Mesendoderm (in vitro differentiated cells): ENCODE measurements around the gene ABCA2.

ENCODE experiments used
- DNase-seq: peaks from one replicate; pipeline ENCODE4 v3.0.0; 2013
- H2AK5ac ChIP-seq: 2 replicates; pipeline ENCODE4 v1.6.1; 2013; ENCODE audit warnings: low read length, inconsistent platforms
- H2BK120ac ChIP-seq: 2 replicates; pipeline ENCODE4 v1.6.1; 2013; ENCODE audit warnings: low read depth, mild to moderate bottlenecking, low read length, moderate library complexity, mixed read lengths
- H2BK15ac ChIP-seq: replicated peaks from 2 replicates; pipeline ENCODE4 v1.6.1; 2013; ENCODE audit warnings: low read depth, mild to moderate bottlenecking, moderate library complexity
- H2BK5ac ChIP-seq: 2 replicates; pipeline ENCODE4 v1.6.1; 2013; ENCODE audit warnings: low read length, inconsistent platforms
- H3K18ac ChIP-seq: 2 replicates; pipeline ENCODE4 v1.6.1; 2013; ENCODE audit warnings: mild to moderate bottlenecking, low read length, mixed read lengths
- H3K23ac ChIP-seq: one replicate; pipeline ENCODE4 v1.6.1; 2013; ENCODE audit warnings: low read length
- H3K27ac ChIP-seq: 2 replicates; pipeline ENCODE4 v1.5.1; 2013; ENCODE audit warnings: low read depth, mild to moderate bottlenecking, inconsistent platforms, low read length, moderate library complexity
- H3K27me3 ChIP-seq: 2 replicates; pipeline ENCODE4 v1.6.1; 2013; ENCODE audit warnings: low read length, control low read depth, mild to moderate bottlenecking, inconsistent platforms; ENCODE audit not compliant: insufficient read depth, poor library complexity
- H3K36me3 ChIP-seq: 2 replicates; pipeline ENCODE4 v1.6.1; 2013; ENCODE audit warnings: low read length, inconsistent platforms; ENCODE audit not compliant: control insufficient read depth, insufficient read depth
- H3K4ac ChIP-seq: one replicate; pipeline ENCODE4 v1.6.1; 2013; ENCODE audit warnings: low read depth, mild to moderate bottlenecking, low read length, moderate library complexity
- H3K4me1 ChIP-seq: 2 replicates; pipeline ENCODE4 v1.6.1; 2013; ENCODE audit warnings: low read depth, low read length, inconsistent platforms; ENCODE audit not compliant: control insufficient read depth
- H3K4me2 ChIP-seq: 2 replicates; pipeline ENCODE4 v1.6.1; 2013; ENCODE audit warnings: low read length
- H3K4me3 ChIP-seq: 2 replicates; pipeline ENCODE4 v1.5.1; 2013; ENCODE audit warnings: mild to moderate bottlenecking, low read length
- H3K56ac ChIP-seq: one replicate; pipeline ENCODE4 v1.6.1; 2013; ENCODE audit warnings: low read length
- H3K79me1 ChIP-seq: 2 replicates; pipeline ENCODE4 v1.6.1; 2013; ENCODE audit warnings: low read length, inconsistent platforms
- H3K79me2 ChIP-seq: 2 replicates; pipeline ENCODE4 v1.6.1; 2013; ENCODE audit warnings: mild to moderate bottlenecking, low read length; ENCODE audit not compliant: control insufficient read depth, insufficient read depth
- H3K9ac ChIP-seq: 2 replicates; pipeline ENCODE4 v1.6.1; 2013; ENCODE audit warnings: low read length, inconsistent platforms
- H4K5ac ChIP-seq: one replicate; pipeline ENCODE4 v1.6.1; 2013; ENCODE audit warnings: low read length
- H4K8ac ChIP-seq: one replicate; pipeline ENCODE4 v1.6.1; 2013; ENCODE audit warnings: low read depth, mild to moderate bottlenecking, control low read depth, low read length, moderate library complexity
- WGBS: extraction: QIAGEN DNeasy Blood & Tissue Kit; methylation state at CpG from one replicate; pipeline ENCODE4 v1.1.7; 2013; ENCODE audit warnings: low lambda C conversion rate, missing lambda C conversion rate; ENCODE audit not compliant: insufficient coverage; ENCODE audit errors: extremely low coverage; 5-methylcytosine and 5-hydroxymethylcytosine counted together

ABCA2 gene

DNA sequence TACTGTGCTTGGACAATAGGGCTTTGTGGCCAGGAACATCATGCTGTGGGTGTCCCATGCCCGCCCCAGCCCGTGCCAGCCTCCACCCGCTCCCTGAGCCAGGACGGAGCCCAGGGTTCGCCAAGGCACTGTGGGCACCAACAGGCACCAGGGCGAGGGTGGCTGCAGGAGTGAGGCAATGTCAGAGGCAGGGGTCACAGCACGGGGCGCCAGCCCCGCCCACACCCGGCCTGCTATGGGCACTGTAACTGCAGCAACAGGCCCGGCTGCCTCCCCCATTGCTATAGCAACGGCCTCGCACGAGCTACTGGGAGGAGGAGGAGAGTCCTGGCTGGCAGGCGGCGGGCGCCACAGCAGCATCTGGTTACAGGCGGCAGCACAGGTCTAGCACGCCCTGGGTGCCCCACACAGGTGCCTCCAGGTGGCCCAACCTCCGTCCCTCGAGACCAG, 2.5 kb downstream of the ABCA2 start:
- H3K56ac ChIP-seq = no peak overlapping the region
- DNase-seq = no peak
- H3K4me3 ChIP-seq = no peak overlapping the region
- no peaks in the 10 kb centered on the region for H3K79me2 ChIP-seq
- H3K4me1 ChIP-seq = no peaks in the 10 kb centered on the region
- no peaks in the 10 kb centered on the region for H3K36me3 ChIP-seq
- no peaks in the 10 kb centered on the region for H3K79me1 ChIP-seq
- H3K9ac ChIP-seq = no peak overlapping the region
- no peak overlapping the region for H4K8ac ChIP-seq
- no peak overlapping the region for H2AK5ac ChIP-seq
- H3K18ac ChIP-seq = no peak overlapping the region
- H3K4ac ChIP-seq = no peak overlapping the region
- no peak overlapping the region for H3K4me2 ChIP-seq
- no peak overlapping the region for H4K5ac ChIP-seq
- no peak overlapping the region for H3K27ac ChIP-seq
- no peaks in the 10 kb centered on the region for H3K27me3 ChIP-seq
- no peak overlapping the region for H3K23ac ChIP-seq
- no CpG with 5 or more reads among the region's 21 CpGs for WGBS
- no peak overlapping the region for H2BK5ac ChIP-seq
- no peak overlapping the region for H2BK120ac ChIP-seq
- H2BK15ac ChIP-seq = no peak overlapping the region

DNA sequence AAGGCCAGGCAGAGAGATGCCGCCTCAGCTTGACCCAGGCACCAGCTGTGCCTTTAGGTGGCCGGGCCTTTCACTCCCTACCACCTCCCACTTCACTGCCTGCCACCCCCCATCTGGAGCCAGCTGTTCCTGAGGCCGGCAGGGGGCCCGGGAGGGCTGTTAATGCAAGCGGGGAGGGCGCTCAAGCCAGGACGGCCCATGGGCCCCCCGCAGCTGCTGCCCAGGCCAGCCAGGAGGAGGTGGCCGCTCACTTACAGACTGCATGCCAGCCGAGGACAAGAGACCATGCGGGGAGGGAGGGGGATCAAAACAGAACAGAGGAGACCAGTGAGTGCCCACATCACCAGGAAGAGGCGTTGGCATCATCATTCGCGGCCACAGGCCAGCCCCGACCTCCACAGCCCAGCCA, 4.5 kb downstream of the ABCA2 start:
- Histone ChIP-seq H3K23ac (no peak overlapping the region), H3K27me3 (no peaks in the 10 kb centered on the region), H3K4me2 (no peak overlapping the region), H3K9ac (no peak overlapping the region), H3K4me1 (no peaks in the 10 kb centered on the region), H2AK5ac (no peak overlapping the region), H3K4ac (no peak overlapping the region), H3K79me1 (no peaks in the 10 kb centered on the region), H3K79me2 (no peaks in the 10 kb centered on the region), H4K5ac (no peak overlapping the region), H2BK120ac (no peak overlapping the region), H4K8ac (no peak overlapping the region), H3K27ac (no peak overlapping the region), H3K56ac (no peak overlapping the region), H3K36me3 (no peaks in the 10 kb centered on the region), H2BK15ac (no peak overlapping the region), H3K4me3 (no peak overlapping the region), H3K18ac (no peak overlapping the region), H2BK5ac (no peak overlapping the region)
- no peak for DNase-seq
- WGBS = no CpG with 5 or more reads among the region's 15 CpGs

DNA sequence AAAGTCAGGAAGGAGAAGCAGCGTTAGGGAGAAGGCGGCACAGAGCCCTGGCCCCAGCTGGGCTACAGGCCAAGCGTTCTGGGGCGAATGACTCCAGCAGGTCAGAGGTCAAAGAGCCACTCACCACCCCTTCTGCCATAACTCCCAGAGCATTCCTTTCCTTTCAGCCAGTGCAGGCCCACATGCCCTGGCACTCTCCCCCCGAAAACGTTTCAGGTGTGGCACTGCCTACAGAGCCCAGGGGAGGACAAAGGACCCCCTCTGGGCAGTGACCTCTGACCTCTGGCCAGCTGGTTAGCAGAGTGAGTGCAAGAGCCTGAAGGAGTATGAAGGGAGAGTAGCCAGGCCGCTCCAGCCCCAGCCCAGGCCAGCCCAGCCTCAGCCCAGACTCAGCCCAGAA, 4.9 kb downstream of the ABCA2 start:
- H4K5ac ChIP-seq = no peak overlapping the region
- no peak overlapping the region for H2BK5ac ChIP-seq
- no peak overlapping the region for H4K8ac ChIP-seq
- H3K79me1 ChIP-seq = no peaks in the 10 kb centered on the region
- H3K23ac ChIP-seq = no peak overlapping the region
- H3K4ac ChIP-seq = no peak overlapping the region
- no peaks in the 10 kb centered on the region for H3K4me1 ChIP-seq
- no peak overlapping the region for H3K4me2 ChIP-seq
- no peak overlapping the region for H2BK15ac ChIP-seq
- no peak overlapping the region for H2AK5ac ChIP-seq
- H3K56ac ChIP-seq = no peak overlapping the region
- H3K27ac ChIP-seq = no peak overlapping the region
- H2BK120ac ChIP-seq = no peak overlapping the region
- no peaks in the 10 kb centered on the region for H3K79me2 ChIP-seq
- no peak overlapping the region for H3K4me3 ChIP-seq
- DNase-seq = no peak
- H3K18ac ChIP-seq = no peak overlapping the region
- H3K27me3 ChIP-seq = no peaks in the 10 kb centered on the region
- H3K36me3 ChIP-seq = no peaks in the 10 kb centered on the region
- no CpG with 5 or more reads among the region's 7 CpGs for whole genome bisulfite sequencing
- no peak overlapping the region for H3K9ac ChIP-seq

DNA sequence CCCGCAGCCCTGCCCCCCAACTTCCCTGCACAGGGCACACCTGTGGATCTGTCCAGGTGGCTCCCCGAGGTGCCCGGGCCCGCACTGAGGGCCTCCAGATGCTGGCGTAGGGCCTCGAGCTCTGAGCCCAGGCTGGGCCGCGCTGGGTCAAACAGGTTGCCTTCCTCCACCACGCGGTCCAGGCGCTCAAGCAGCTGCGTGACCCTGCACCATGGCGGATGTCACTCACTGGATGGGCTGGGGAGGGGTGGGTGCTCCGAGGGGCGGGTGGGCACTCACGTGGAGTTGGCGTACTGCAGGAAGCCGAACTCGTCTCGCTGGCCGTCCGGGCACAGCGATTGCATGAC, 5.4 kb downstream of the ABCA2 start:
- H2BK5ac ChIP-seq = no peak overlapping the region
- no peaks in the 10 kb centered on the region for H3K79me1 ChIP-seq
- H2BK15ac ChIP-seq = no peak overlapping the region
- no peaks in the 10 kb centered on the region for H3K27me3 ChIP-seq
- no peaks in the 10 kb centered on the region for H3K79me2 ChIP-seq
- no peak overlapping the region for H2AK5ac ChIP-seq
- WGBS = no CpG with 5 or more reads among the region's 23 CpGs
- H2BK120ac ChIP-seq = no peak overlapping the region
- no peaks in the 10 kb centered on the region for H3K4me1 ChIP-seq
- H3K4me2 ChIP-seq = no peak overlapping the region
- H3K4ac ChIP-seq = no peak overlapping the region
- no peak overlapping the region for H3K9ac ChIP-seq
- no peak overlapping the region for H4K8ac ChIP-seq
- no peak overlapping the region for H3K56ac ChIP-seq
- H3K27ac ChIP-seq = no peak overlapping the region
- no peak overlapping the region for H3K18ac ChIP-seq
- H3K36me3 ChIP-seq = no peaks in the 10 kb centered on the region
- H3K4me3 ChIP-seq = no peak overlapping the region
- no peak overlapping the region for H3K23ac ChIP-seq
- DNase-seq = no peak
- H4K5ac ChIP-seq = no peak overlapping the region

DNA sequence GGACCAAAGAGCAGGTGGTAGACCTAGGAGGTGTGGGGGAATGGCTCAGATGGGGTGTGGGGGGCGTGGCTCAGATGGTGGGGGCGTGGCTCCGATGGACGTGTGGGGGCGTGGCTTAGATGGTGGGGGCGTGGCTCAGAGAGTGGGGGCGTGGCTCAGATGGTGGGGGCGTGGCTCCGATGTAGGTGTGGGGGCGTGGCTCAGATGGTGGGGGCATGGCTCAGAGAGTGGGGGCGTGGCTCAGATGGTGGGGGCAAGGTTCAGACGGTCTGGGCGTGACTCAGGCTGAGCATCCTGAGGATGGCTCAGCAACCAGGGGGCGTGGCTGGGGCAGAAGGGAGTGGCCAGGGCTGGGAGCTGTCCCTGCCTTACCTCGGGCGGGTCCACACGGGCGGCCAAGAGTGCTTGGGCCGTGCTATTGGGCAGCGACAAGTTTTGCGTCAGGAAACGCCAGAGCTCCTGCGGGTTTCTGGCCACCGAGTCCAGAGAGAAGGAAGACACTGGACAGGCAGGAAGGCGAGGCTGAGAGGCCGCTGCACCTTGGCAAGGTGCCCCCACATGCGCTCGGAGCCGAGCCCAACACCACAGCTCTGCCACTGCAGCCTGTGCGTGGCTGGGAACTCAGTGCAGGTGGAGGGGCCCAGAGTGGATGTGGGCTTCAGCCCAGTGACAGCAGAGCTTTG, 5.9 kb downstream of the ABCA2 start:
- H3K18ac ChIP-seq = no peak overlapping the region
- no peak overlapping the region for H3K9ac ChIP-seq
- no peak overlapping the region for H3K56ac ChIP-seq
- no peak overlapping the region for H2BK15ac ChIP-seq
- no CpG with 5 or more reads among the region's 30 CpGs for WGBS
- H3K4me2 ChIP-seq = no peak overlapping the region
- no peak overlapping the region for H2AK5ac ChIP-seq
- H3K4ac ChIP-seq = no peak overlapping the region
- no peak overlapping the region for H4K5ac ChIP-seq
- no peak overlapping the region for H4K8ac ChIP-seq
- H2BK120ac ChIP-seq = no peak overlapping the region
- no peak overlapping the region for H2BK5ac ChIP-seq
- no peaks in the 10 kb centered on the region for H3K4me1 ChIP-seq
- H3K23ac ChIP-seq = no peak overlapping the region
- no peaks in the 10 kb centered on the region for H3K36me3 ChIP-seq
- no peak overlapping the region for H3K4me3 ChIP-seq
- H3K79me2 ChIP-seq = no peaks in the 10 kb centered on the region
- no peaks in the 10 kb centered on the region for H3K27me3 ChIP-seq
- no peaks in the 10 kb centered on the region for H3K79me1 ChIP-seq
- H3K27ac ChIP-seq = no peak overlapping the region
- DNase-seq = peak; percentile 93

DNA sequence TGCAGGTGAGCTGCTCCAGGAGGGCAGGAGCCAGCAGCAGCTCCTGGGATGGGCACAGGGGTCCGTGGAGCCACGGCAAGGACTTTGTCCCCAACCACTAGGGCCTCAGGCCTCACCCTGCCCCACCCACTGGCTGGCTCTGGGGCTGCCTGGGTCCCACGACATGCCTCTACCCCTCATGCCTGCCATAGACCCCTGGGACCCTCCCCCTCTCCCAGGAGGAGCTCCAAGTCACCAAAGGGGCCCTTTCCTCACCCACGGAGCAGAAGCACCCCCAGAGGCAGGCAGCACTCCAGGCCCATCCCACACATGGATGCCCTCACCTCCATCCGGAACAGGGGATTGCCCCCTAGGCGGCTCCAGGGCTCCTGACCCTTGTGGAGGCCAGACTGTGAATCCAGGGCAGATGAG, 6.5 kb downstream of the ABCA2 start:
- H3K4me1 ChIP-seq = no peaks in the 10 kb centered on the region
- no peak overlapping the region for H3K4me3 ChIP-seq
- H4K8ac ChIP-seq = no peak overlapping the region
- no peak overlapping the region for H2BK120ac ChIP-seq
- no peak overlapping the region for H3K23ac ChIP-seq
- no CpG with 5 or more reads among the region's 6 CpGs for WGBS
- no peak overlapping the region for H3K9ac ChIP-seq
- H3K56ac ChIP-seq = no peak overlapping the region
- H3K18ac ChIP-seq = no peak overlapping the region
- H2BK5ac ChIP-seq = no peak overlapping the region
- H4K5ac ChIP-seq = no peak overlapping the region
- no peaks in the 10 kb centered on the region for H3K79me2 ChIP-seq
- H2AK5ac ChIP-seq = no peak overlapping the region
- DNase-seq = no peak
- H3K27me3 ChIP-seq = no peaks in the 10 kb centered on the region
- H3K36me3 ChIP-seq = no peaks in the 10 kb centered on the region
- H2BK15ac ChIP-seq = no peak overlapping the region
- H3K79me1 ChIP-seq = no peaks in the 10 kb centered on the region
- H3K4me2 ChIP-seq = no peak overlapping the region
- H3K4ac ChIP-seq = no peak overlapping the region
- no peak overlapping the region for H3K27ac ChIP-seq
